NCI-H524 (cell line): ENCODE measurements around the gene SLC25A13.

Experiments
- DNase-seq, 2 experiments: peaks; one replicate each; lab custom pipeline; 2025; lab: John Stamatoyannopoulos, UW

SLC25A13 gene

GRCh38 chr7:96090756-96091155 lies 231.1 kb downstream of the SLC25A13 start:
- no peak for DNase-seq

GRCh38 chr7:96089511-96089910 lies 232.4 kb downstream of the SLC25A13 start:
- DNase-seq = no peak

- DNase-seq = no peak
Measured at GRCh38 chr7:96088579-96088978, 233.3 kb downstream of the SLC25A13 start.

GRCh38 chr7:96085953-96086352 lies 235.9 kb downstream of the SLC25A13 start:
- DNase-seq = no peak

- DNase-seq = no peak
Measured at GRCh38 chr7:96084881-96085553, 236.9 kb downstream of the SLC25A13 start.

- DNase-seq = peak; percentile 13 to 60
Measured at GRCh38 chr7:96080027-96080426, 241.9 kb downstream of the SLC25A13 start.

GRCh38 chr7:96076350-96076707 lies 245.6 kb downstream of the SLC25A13 start:
- peak in 1 of 2 experiments; percentile 66 for DNase-seq

GRCh38 chr7:96075510-96076349 lies 246.2 kb downstream of the SLC25A13 start:
- peak; percentile 58 to 76 for DNase-seq

GRCh38 chr7:96074871-96075270 lies 247.0 kb downstream of the SLC25A13 start:
- DNase-seq = no peak
